A204.1 (cell line): ENCODE measurements around the gene ZNF471.

Source experiments
- FAIRE-seq: peaks from 2 replicates; lab custom pipeline; 2012; peaks lifted over from hg19 to GRCh38; lab: Jason Lieb, UNC

Gene ZNF471

GRCh38 chr19:56507446-56508289 lies at the start of gene ZNF471:
Gene ZNF471, plus strand, starts transcription at chr19:56507855. Its CDS starts 3,717 bp downstream, at chr19:56511572.
- FAIRE-seq = peak; percentile 9

DNA sequence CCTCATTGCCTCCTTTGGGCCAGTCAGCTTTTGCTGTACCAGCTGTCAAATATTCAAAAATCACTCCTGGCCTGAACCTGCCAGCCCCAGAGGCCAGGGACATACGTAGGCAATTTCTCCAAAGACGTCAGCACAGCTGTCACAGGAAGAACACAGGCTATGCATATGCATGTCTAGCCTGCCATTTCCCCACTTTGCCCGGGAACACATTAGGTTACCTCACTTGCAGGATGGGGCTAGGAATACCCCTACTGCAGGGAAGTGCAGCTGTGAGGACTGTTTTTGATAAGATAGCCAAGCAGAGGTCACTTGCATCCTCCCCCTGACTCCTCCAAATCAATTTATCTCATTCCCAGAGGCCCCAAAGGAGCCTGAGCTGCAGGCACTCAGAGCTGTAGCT lies 33.3 kb upstream of the ZNF471 start:
- FAIRE-seq = no peak

DNA sequence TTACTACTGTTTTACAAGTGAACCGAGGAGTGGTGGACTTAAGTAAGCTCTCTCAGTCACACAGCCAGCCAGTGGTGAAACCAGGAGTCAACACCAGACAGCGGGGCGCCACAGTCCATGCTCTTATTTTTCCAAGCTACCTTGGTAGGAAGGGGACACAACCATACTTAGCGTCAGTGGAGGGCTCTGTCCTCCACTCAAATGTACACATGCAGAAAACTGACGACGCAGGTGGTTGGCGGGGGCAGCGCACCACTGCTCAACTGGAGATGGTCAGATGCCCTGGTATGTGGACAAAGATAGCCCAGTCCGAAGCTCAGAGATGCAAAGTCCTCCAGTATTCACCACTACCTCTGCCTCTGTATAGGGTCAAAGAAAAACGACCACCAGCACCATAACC lies 31.6 kb upstream of the ZNF471 start:
- no peak for FAIRE-seq

GRCh38 chr19:56476651-56477428 lies 30.8 kb upstream of the ZNF471 start, which contains the start of gene ZNF667:
Gene ZNF667, minus strand, starts transcription at chr19:56477345. Its CDS starts 14,975 bp downstream, at chr19:56462370.
- no peak for FAIRE-seq

DNA sequence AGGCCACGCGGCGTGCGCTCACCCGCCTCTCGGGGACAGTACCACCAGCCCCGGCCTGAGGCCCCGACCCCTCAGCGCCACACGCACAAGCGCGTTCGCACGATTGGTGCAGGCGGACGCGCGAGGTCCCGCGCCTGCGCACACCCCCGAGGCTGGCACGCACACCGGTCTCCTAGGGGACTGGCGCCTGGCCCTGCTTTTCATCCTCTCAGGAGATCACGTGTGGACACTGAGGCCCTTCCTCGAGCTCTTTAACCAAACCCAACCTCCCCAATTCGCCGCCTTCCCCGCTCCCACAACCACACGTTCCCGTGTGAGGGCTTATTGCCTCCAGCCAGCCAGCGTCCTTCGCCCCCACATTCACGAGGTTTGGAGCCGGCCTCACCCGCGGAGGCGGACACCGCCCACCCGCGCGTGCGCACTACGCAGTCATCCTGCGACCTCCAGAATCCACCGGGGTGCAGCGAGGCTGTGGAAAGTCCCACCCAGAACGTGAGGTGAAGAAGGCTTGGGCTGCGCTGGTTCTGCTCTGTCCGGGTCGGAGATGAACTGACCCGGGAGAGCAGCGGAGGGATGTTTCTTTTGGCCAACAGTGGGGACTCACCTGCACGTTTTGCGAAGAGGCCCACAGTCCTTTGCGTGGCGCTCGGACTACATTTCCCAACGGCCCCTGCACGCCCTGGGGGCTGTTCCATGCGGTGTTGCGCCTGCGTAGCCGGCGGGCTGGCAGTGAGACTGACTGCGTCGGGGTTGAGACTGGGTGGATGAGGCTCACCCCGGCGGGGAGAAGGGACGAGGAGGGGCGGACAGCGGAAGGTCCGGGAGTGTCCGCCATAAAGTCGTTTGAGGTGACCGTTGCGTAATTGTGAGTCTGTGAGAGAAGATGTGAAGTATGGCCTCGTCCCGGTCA lies 30.0 kb upstream of the ZNF471 start:
- no peak for FAIRE-seq

DNA sequence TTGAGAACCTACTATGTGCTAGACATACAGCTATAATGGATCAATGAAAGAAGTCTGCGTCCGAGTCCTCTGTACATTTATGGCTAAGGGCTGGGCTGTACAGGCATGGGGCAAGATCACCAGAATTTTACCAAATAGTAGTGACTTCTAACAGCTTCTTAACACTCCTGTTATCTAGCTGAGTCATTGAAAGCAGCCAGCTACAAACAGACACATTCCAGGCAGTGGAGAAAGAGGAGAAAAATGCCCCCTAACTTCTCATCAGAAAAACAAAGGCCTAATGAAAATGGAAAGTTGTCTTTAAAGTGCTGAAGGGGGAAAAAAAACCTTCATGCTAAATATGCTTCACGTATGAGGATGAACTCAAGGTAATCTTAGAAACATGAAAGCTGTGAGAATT lies 16.3 kb upstream of the ZNF471 start:
- FAIRE-seq = no peak

GRCh38 chr19:56504581-56504980 lies 3.1 kb upstream of the ZNF471 start:
- FAIRE-seq = no peak

DNA sequence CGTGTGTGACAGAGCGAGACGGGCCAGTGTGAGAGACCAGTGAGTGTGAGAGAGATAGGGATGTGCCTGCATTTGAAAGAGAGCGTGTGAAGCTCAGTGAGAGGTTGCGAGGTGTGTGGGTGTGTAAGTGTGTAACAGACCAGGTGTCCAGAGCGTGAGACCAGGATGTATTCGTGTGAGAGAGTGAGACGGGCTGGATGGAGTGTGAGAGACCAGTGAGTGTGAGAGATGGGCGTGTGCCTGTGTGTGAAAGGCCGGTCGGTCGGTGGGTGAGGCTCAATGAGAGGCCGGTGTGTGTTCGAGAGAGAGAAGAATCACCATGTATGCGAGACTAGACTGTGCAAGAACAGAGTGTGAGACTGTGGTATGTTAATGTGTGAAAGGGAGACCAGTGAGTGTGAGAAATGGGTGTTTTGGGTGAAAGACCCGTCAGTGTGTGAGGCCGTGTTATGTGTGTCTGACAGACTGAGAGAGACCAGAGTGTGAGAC lies 679 bp downstream of the ZNF471 start:
- no peak for FAIRE-seq

GRCh38 chr19:56525214-56525860 lies 17.7 kb downstream of the ZNF471 start:
- FAIRE-seq = no peak

GRCh38 chr19:56537442-56537841 lies 29.8 kb downstream of the ZNF471 start:
- FAIRE-seq = no peak

DNA sequence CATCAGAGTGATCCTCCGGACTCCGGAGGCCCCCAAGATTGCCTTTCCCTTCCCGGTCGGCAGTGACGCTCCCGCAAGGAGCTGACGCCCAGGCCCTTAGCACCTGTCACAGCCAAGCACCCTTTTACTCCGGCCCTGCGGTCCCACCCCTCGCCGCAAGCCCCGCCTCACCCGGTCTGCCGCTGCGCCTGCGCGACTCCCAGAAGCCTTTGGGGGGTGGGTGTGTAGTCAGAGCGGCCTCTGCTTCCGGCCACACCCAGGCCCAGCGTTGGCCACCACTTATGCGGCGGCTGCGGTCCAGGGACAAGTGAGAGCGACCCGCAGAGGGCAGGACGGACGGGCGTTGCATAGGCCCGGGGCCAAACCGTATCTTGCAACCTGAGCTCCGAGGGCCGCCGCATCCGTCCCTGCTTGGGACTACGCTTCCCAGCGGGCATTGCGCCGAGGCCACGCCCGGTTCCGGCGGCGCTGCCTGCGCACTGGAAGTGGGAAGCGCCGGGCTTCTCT lies 30.7 kb downstream of the ZNF471 start:
- FAIRE-seq = no peak

DNA sequence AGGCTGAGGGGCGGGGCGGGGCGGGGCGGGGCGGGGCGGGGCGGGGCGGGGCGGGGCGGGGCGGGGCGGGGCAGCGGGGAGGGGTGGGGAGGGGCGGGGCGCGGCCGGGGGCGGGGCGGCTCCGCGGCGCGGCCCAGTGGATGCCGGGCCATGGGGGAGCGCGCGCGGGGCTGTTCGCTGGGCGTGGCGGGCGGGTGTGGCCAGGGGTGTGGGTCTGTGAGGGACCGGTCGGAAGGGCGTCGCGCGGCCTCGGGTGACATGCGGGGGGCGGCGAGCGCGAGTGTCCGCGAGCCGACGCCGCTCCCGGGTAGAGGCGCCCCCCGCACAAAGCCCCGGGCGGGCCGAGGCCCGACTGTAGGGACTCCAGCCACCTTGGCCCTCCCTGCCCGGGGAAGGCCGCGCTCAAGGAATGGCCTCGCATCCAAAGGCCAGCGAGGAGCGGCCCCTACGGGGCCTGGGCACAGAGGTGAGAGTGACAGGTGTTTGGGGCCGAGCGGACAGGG lies 31.2 kb downstream of the ZNF471 start, which contains the start of gene ZFP28:
TSS of gene ZFP28 (plus strand) at position 188 of the 503 bp plus-strand sequence. CDS start at position 259, 71 bp downstream.
- no peak for FAIRE-seq

- no peak for FAIRE-seq
Observed at GRCh38 chr19:56543776-56544175, 36.1 kb downstream of the ZNF471 start.

DNA sequence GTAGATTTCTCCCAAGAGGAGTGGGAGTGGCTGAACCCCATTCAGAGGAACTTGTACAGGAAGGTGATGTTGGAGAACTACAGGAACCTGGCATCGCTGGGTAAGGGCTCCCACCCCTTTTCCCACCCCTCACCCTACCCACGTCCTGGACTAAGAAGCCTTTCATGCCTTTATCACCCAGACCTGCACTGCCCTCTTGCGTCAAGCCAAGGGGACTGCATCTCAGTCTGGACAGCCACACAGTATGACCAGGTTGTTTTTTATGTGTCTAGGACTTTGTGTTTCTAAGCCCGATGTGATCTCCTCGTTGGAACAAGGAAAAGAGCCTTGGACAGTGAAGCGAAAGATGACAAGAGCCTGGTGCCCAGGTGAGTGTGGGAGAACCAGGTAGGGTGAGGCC lies 39.9 kb downstream of the ZNF471 start:
- FAIRE-seq = no peak

- FAIRE-seq = no peak
Observed at GRCh38 chr19:56554272-56554869, 46.7 kb downstream of the ZNF471 start.

DNA sequence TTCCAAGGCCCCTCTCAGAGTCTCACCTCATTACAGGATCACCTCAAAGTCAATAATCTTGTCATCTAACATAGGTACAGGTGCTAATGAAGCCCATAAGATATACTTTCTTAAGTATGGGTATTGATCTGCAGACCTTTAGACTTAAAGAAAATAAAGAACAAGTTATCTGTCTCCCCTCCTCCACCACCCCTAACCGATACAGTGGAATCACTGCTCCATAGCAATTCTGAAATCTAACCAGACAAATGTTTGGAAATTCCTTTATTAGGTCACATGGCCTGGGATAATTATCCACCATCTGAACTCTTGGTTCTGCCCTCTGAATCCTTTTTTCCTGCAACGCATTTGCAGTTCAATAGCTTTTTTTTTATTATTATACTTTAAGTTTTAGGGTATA lies 55.1 kb downstream of the ZNF471 start:
- FAIRE-seq = no peak

DNA sequence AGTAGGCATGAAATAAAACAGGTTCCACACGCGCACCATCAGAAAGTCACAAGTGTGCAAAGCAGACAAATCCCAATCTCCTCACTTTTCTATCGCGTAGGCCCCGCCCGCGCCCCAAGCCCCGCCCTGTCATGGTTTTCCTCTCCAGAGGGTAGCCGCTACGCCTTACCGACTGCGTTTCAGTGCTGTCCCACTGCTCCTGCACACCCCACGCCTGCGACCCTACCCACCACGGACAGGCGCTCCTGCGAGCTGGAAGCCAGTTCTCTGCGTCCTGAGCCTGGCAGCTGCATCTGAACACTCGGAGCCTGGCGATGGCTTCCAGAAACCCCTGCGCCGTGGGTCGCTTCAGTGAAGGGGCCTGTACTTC lies 59.2 kb downstream of the ZNF471 start:
- no peak for FAIRE-seq

GRCh38 chr19:56567274-56568120 lies 59.8 kb downstream of the ZNF471 start, which contains the start of gene ZNF470:
Gene ZNF470, plus strand, starts transcription at chr19:56567468. Its CDS starts 2,844 bp downstream, at chr19:56570312.
- FAIRE-seq = no peak

DNA sequence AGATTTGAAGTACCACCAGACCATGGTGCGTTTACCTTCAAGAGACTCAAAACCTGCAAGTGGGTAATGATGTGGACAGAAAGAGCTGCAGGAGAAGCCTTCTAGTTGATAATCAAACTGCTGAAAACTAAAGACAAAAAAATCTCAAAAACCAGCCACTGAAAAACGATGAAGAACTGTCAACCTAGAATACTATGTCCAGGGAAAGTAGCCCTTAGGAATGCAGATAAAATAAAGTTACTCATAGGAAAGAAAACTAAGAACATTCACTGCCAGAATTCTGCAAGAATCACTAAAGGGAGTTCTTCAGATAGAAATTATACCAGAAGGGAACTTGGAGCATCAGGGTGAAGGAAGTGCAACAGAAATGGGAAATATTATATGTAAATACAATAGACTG lies 64.9 kb downstream of the ZNF471 start:
- FAIRE-seq = no peak

- FAIRE-seq = no peak
Observed at GRCh38 chr19:56573914-56574313, 66.3 kb downstream of the ZNF471 start.
